ENCODE results near the gene THUMPD1.
"Not testable (repeated sequence)": the region's sequence is repeated elsewhere in the genome, so short reads cannot be mapped to it uniquely, and the experiment has no call there.

The THUMPD1 gene

DNA sequence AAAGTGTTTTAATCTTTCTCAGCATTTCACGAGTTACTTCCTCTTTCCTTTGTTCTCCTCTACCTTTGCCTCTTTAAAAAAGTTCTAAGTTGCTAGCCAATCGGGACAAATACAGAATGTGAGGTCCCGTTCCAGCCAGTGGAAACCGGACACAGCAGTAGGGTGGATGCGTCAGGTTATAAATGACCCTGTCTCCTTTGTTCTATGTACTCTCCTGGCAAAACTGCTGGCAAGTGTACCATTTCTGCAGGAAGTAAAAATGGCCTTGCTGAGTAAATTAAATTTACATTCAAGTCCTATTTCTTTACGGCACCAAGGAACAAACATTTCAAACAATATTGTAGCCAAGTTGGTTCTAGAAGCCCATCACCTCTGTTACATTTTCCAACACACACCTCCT is 47.5 kb downstream of the THUMPD1 start:
- not testable (repeated sequence) for DNase-seq (ENCODE audit: low spot score)

DNA sequence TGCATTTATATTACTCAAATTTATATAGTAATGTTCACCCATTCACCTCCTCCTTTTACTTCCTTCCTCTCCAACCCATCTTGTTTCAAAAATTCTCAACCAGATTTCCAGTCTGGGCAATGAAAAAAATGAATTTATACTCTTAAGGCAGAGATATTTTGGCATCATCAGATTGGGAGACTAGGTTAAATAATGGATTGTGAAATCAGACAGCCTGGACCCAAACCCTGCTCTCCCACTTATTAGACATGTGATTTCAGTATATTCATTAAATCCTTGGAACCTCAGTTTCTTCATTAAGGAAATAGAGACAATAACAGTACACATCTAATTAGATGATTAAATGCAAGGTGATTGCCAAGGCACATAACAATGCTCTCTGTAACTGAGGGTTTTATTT is 52.0 kb downstream of the THUMPD1 start:
- no peak for DNase-seq (ENCODE audit: low spot score)

DNA sequence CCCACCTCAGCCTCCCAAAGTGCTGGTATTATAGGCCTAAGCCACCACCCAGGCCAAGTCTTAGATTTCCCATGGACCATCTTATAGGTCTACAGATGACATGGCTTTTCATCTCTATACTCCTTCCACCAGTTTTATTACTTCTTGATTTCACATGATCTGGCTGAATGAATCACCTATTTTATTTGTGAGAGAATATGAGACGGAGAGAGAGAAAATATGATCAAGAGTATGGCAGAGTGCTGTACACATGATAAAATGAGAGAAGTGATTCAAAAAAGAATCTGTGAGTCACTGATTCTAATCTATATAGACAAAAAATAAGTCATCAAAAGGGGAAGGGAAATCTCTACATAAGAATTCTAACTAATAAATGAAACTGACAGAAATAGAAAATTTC is 57.8 kb downstream of the THUMPD1 start:
- no peak for DNase-seq (ENCODE audit: low spot score)

All from Ammon's horn (tissue), 1 donor.